Body of pancreas (tissue), 4 donors: ENCODE results near the gene ATAD5. TPM values are rescaled to one million over a fixed set of nuclear protein-coding genes. Genes with fewer than 3 reads are reported as not detected.

Source experiments
- ATAC-seq: fragments of 150-250 bp; one replicate; pipeline ENCODE4 v1.9.1; 2016
- DNase-seq, 4 donors: peaks; one replicate each; pipeline ENCODE4 v3.0.0-alpha.2; 2019
- H3K27ac ChIP-seq, 4 donors: fragments of 200-600 bp; sonication (generic); 1 replicate in 3 of 4; 2 replicates in 1 of 4; pipeline versions ENCODE4 v1.5.1 to v1.6.1; 2016 to 2019; ENCODE audit warnings: mild to moderate bottlenecking in 1 of 4, mixed read lengths in 1 of 4, moderate library complexity in 1 of 4
- H3K27me3 ChIP-seq, 2 donors: fragments of 200-600 bp; sonication (generic); one replicate each; pipeline ENCODE4 v1.6.0; 2016; ENCODE audit warnings: mild to moderate bottlenecking in 1 of 2
- H3K36me3 ChIP-seq, 2 donors: fragments of 200-600 bp; sonication (generic); replicated peaks in 1 of 2; 2 replicates each; pipeline ENCODE4 v1.5.1; 2016; ENCODE audit warnings: low read depth in 2 of 2; ENCODE audit not compliant: insufficient read depth in 1 of 2
- H3K4me1 ChIP-seq: fragments of 200-600 bp; sonication (generic); one replicate; pipeline ENCODE4 v1.6.0; 2016
- H3K4me3 ChIP-seq, 2 donors: fragments of 200-600 bp; sonication (generic); 1 replicate in 1 of 2; 2 replicates in 1 of 2; pipeline ENCODE4 v1.5.1; 2016 to 2019
- H3K9me3 ChIP-seq, 3 donors: fragments of 200-600 bp; sonication (generic); 1 replicate in 2 of 3; 2 replicates in 1 of 3; pipeline ENCODE4 v1.5.1; 2016
- POLR2A ChIP-seq, 3 donors: fragments of 450-650 bp; IDR thresholded peaks; one replicate each; pipeline ENCODE4 v1.6.1; 2016; ENCODE audit warnings: antibody characterized with exemption in 3 of 3, mild to moderate bottlenecking in 2 of 3
- WGBS, 2 donors: methylation state at CpG; one replicate each; pipeline ENCODE4 v1.1.5; 2017; 5-methylcytosine and 5-hydroxymethylcytosine counted together
- intact Hi-C: fragments of 100-400 bp; cut with DNase I; formaldehyde crosslinking; loops from one replicate; pipeline ENCODE4 v1.15.1; 2023
- total RNA-seq, 2 donors: library from RNA; depleted of rRNA; stranded (reverse); fragments of >200 nt; gene quantifications; one replicate each; pipeline ENCODE4 v1.1.0, GENCODE V29; 2016
- TF ChIP-seq, protein P1 (sequence below), 7 experiments: fragments of 450-650 bp in 4 of 7; fragments of 200-600 bp in 3 of 7; sonication (generic) in 3 of 7; IDR thresholded peaks; one replicate each; pipeline ENCODE4 v1.5.1; 2016 to 2019; ENCODE audit warnings: antibody characterized with exemption in 7 of 7

ATAD5 gene
- total RNA-seq, 2 donors from 2014 or later = 1.0 to 1.6 TPM

DNA sequence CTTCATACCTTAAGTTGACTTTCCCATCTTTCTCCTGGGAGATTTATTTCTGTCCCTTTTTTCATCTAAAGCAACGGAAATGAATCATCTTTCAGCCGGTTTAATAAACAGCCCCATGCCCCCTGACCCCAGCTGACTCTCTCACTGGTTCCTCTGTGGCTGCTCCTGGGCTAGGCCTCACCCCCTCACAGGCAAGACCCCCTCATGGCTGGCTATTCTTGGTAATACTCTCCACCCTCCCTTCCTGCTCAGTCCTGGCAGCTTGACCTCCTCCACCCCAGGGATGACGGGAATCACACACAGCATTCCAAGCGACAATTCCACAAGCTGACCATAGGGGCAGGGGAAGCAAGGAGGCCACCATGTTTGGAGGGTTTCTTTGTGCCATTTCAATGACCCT, 88.5 kb downstream of the ATAD5 start:
- Histone ChIP-seq H3K27me3 (no peaks in the 10 kb centered on the region), H3K4me3 (no peak overlapping the region), H3K9me3 (no peaks in the 10 kb centered on the region), H3K27ac (no peak overlapping the region), H3K36me3 (no peaks in the 10 kb centered on the region), H3K4me1 (peaks cover 26% of the 10 kb centered on the region)
- intact Hi-C loops = no loop called here
- 68 to 80% methylated on average over 4 of the region's 4 CpGs for WGBS, 2 donors
- DNase-seq (no peak), ATAC-seq (no peak)
- TF ChIP-seq, protein P1, sequence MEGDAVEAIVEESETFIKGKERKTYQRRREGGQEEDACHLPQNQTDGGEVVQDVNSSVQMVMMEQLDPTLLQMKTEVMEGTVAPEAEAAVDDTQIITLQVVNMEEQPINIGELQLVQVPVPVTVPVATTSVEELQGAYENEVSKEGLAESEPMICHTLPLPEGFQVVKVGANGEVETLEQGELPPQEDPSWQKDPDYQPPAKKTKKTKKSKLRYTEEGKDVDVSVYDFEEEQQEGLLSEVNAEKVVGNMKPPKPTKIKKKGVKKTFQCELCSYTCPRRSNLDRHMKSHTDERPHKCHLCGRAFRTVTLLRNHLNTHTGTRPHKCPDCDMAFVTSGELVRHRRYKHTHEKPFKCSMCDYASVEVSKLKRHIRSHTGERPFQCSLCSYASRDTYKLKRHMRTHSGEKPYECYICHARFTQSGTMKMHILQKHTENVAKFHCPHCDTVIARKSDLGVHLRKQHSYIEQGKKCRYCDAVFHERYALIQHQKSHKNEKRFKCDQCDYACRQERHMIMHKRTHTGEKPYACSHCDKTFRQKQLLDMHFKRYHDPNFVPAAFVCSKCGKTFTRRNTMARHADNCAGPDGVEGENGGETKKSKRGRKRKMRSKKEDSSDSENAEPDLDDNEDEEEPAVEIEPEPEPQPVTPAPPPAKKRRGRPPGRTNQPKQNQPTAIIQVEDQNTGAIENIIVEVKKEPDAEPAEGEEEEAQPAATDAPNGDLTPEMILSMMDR (IDR thresholded peaks at IDR 0.05) = no peak
- TF ChIP-seq POLR2A (IDR thresholded peaks at IDR 0.05) = no peak

DNA sequence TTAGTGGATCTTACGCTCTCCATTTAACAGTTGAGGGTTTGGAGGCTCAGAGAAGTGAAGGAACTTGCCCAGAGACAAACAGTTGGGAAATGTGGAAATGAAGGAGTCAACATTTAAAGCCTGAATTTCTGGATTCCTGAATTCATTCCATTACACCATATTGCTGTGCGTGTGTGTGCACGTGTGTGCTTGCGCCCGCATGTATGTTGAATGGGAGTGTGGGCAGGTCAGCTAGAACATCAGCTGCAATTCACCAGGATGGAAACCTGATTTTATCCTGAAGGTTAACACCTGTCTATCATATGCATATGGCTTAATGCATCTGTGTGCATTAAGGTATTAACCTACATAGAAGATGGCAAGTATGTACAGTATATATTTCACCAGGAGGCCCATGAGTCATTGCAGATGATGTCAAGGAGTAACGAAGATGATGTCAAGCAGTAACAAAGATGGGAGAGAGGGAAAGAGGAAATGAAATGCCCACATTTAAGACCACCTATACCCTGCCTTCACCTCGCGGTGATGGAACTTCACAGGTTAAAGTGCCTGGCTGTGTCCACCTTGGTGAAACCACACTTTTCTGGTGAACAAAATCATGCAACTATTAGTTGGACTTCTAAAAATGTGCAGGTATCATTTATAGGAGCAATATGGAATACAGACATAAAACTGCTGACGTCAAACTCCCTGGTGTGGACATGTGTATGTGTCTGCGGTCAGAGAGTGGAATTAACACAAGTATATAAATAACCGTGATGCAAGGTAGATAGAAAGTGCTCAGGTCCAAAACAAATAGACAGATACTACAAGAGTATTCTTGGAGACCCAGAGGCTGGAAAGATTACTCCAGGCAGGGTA, 89.1 kb downstream of the ATAD5 start:
- Histone ChIP-seq H3K9me3 (no peaks in the 10 kb centered on the region), H3K4me3 (no peak overlapping the region), H3K27ac (no peak overlapping the region), H3K4me1 (peaks cover 22% of the 10 kb centered on the region), H3K36me3 (no peaks in the 10 kb centered on the region), H3K27me3 (no peaks in the 10 kb centered on the region)
- ATAC-seq (no peak), DNase-seq (no peak)
- TF ChIP-seq, protein P1 (IDR thresholded peaks at IDR 0.05) = no peak
- TF ChIP-seq POLR2A (IDR thresholded peaks at IDR 0.05) = no peak
- intact Hi-C loops = no loop called here
- WGBS, 2 donors = 67% methylated on average over 11 of the region's 11 CpGs

DNA sequence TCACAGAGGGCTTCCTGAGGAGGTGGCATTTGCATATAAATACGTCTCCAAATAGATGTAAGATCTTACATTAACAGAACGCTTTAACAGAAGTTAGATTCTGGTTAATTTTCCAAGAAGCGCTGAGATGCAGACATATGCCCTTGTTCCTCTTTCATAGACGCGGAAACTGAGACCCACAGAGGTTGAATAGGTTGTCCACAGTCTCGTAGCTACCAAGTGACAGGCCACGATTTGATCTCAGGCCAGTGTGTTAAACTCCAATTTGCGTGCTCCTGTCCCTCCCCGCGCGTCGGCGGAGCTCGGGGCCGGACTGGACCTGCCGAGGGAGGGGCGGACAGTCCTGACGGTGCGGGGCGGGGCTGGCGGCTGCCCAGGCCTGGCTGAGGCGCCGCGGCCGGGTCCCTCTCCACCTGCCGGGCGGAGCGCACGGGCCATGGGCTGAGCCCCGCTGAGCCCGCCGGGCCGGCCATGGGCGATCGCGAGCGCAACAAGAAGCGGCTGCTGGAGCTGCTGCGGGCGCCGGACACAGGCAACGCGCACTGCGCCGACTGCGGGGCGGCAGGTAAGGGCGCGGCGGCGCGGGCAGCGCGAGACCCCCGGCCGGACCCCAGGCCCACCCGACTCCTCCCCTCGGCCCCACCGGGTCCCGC, 89.9 kb downstream of the ATAD5 start, which contains the start of gene ADAP2:
TSS of gene ADAP2 (plus strand) at position 402 of the 653 bp plus-strand sequence. CDS start at position 472, 70 bp downstream.
- Histone ChIP-seq H3K4me3 (peak within 1 kb of the TSS in 1 of 2 donors; percentile 41), H3K27me3 (no peaks in the 10 kb centered on the region), H3K4me1 (peaks cover 17% of the 10 kb centered on the region), H3K9me3 (no peaks in the 10 kb centered on the region), H3K27ac (peak within 1 kb of the TSS in 1 of 4 donors; percentile 39), H3K36me3 (no peaks in the 10 kb centered on the region)
- ATAC-seq (peak; percentile 91), DNase-seq (peak; percentile 68 to 82 (median 72))
- 2 to 3% methylated on average over 17 to 41 of the region's 60 CpGs for WGBS, 2 donors
- TF ChIP-seq, protein P1 (IDR thresholded peaks at IDR 0.05) = peak in 1 of 7 experiments; percentile 17
- peak in 1 of 3 donors; percentile 25 for TF ChIP-seq POLR2A (IDR thresholded peaks at IDR 0.05)
- intact Hi-C loops = no loop called here

DNA sequence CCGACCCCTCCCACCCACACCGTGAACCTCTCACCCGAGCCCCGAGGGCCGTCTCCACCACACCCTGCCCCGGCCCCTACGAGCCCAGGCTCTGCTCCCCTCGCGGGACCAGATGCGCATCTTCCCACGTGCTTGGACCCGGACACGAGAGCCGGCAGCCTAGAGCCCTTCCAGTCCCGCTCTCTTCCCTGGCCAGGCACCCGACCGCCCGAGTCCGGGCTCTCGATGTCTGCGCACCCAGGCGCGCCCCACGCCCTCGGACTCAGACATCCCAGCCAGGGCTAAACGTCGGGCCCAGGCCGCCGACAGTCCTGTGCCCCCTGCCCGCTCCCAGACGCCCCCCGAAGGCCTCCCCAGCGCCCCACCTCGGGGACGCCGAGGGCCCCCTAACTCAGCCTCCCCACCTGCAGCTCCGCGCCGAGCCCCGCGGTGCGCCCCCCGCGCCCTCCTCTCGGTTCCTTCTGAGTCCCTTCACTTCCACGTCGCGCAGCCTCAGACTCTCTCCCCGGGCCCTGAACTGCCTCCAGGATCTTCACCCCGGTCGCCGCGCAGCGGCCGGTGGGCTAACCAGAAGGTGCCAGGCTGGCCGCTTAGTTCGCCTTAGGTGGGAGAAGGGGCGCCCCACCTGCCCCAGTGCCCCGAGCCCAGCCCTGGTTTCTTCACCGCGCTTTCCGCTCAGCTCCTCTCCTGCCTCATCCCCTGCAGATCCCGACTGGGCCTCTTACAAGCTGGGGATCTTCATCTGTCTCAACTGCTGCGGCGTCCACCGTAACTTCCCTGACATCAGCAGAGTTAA, 90.7 kb downstream of the ATAD5 start:
- ATAC-seq (no peak), DNase-seq (peak; percentile 15 to 32 (median 17))
- intact Hi-C loops = no loop called here
- 14 to 30% methylated on average over 28 to 60 of the region's 66 CpGs for WGBS, 2 donors
- H3K4me3 ChIP-seq = peak overlapping the region in 1 of 2 donors; percentile 41
- peaks cover 17% of the 10 kb centered on the region for H3K4me1 ChIP-seq
- H3K9me3 ChIP-seq = no peaks in the 10 kb centered on the region
- H3K36me3 ChIP-seq = no peaks in the 10 kb centered on the region
- H3K27ac ChIP-seq = peak overlapping the region in 1 of 4 donors; percentile 39
- no peak for TF ChIP-seq POLR2A (IDR thresholded peaks at IDR 0.05)
- TF ChIP-seq, protein P1 (IDR thresholded peaks at IDR 0.05) = no peak
- no peaks in the 10 kb centered on the region for H3K27me3 ChIP-seq
